Neural cell (in vitro differentiated cells): ENCODE measurements around the gene NEFH.

ENCODE experiments used
- EZH2 ChIP-seq: fragments of 200-600, 300-800 bp; shearing (Covaris generic), sonication (generic); IDR thresholded peaks from 2 replicates; pipeline ENCODE4 v1.6.1; 2014; ENCODE audit warnings: antibody characterized with exemption, low read length, borderline replicate concordance, mild to moderate bottlenecking; ENCODE audit not compliant: insufficient read depth, poor library complexity, severe bottlenecking
- POLR2AphosphoS5 ChIP-seq: IDR thresholded peaks from 2 replicates; pipeline ENCODE4 v1.6.1; 2012
- TAF1 ChIP-seq: IDR thresholded peaks from 2 replicates; pipeline ENCODE4 v1.6.1; 2012; ENCODE audit warnings: low read depth
- TF ChIP-seq, protein P1 (sequence below): fragments of 450-650 bp; IDR thresholded peaks from 2 replicates; pipeline ENCODE4 v1.5.1; 2014; ENCODE audit warnings: antibody characterized with exemption, mild to moderate bottlenecking, moderate library complexity; ENCODE audit not compliant: poor library complexity, severe bottlenecking
- TF ChIP-seq, protein P2 (sequence below): IDR thresholded peaks from 2 replicates; pipeline ENCODE4 v1.6.1; 2012; ENCODE audit warnings: borderline replicate concordance

GRCh38 chr22:29451863-29452262 lies 28.2 kb upstream of the NEFH start:
- TF ChIP-seq, protein P1, sequence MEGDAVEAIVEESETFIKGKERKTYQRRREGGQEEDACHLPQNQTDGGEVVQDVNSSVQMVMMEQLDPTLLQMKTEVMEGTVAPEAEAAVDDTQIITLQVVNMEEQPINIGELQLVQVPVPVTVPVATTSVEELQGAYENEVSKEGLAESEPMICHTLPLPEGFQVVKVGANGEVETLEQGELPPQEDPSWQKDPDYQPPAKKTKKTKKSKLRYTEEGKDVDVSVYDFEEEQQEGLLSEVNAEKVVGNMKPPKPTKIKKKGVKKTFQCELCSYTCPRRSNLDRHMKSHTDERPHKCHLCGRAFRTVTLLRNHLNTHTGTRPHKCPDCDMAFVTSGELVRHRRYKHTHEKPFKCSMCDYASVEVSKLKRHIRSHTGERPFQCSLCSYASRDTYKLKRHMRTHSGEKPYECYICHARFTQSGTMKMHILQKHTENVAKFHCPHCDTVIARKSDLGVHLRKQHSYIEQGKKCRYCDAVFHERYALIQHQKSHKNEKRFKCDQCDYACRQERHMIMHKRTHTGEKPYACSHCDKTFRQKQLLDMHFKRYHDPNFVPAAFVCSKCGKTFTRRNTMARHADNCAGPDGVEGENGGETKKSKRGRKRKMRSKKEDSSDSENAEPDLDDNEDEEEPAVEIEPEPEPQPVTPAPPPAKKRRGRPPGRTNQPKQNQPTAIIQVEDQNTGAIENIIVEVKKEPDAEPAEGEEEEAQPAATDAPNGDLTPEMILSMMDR = no peak
- no peak for TF ChIP-seq POLR2AphosphoS5
- TF ChIP-seq EZH2 = no peak
- no peak for TF ChIP-seq TAF1
- TF ChIP-seq, protein P2, sequence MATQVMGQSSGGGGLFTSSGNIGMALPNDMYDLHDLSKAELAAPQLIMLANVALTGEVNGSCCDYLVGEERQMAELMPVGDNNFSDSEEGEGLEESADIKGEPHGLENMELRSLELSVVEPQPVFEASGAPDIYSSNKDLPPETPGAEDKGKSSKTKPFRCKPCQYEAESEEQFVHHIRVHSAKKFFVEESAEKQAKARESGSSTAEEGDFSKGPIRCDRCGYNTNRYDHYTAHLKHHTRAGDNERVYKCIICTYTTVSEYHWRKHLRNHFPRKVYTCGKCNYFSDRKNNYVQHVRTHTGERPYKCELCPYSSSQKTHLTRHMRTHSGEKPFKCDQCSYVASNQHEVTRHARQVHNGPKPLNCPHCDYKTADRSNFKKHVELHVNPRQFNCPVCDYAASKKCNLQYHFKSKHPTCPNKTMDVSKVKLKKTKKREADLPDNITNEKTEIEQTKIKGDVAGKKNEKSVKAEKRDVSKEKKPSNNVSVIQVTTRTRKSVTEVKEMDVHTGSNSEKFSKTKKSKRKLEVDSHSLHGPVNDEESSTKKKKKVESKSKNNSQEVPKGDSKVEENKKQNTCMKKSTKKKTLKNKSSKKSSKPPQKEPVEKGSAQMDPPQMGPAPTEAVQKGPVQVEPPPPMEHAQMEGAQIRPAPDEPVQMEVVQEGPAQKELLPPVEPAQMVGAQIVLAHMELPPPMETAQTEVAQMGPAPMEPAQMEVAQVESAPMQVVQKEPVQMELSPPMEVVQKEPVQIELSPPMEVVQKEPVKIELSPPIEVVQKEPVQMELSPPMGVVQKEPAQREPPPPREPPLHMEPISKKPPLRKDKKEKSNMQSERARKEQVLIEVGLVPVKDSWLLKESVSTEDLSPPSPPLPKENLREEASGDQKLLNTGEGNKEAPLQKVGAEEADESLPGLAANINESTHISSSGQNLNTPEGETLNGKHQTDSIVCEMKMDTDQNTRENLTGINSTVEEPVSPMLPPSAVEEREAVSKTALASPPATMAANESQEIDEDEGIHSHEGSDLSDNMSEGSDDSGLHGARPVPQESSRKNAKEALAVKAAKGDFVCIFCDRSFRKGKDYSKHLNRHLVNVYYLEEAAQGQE = no peak
